ENCODE data around the gene TAS1R3.

TAS1R3 gene

GRCh38 chr1:1331068-1331965 lies at the start of gene TAS1R3:
Gene TAS1R3, plus strand, starts transcription at chr1:1331280. Its CDS starts 66 bp downstream, at chr1:1331346.
- TF ChIP-seq GATA3 (IDR thresholded peaks at IDR 0.05; ENCODE audit: low read depth, low read length): no peak
- no peak for TF ChIP-seq GATA2 (IDR thresholded peaks at IDR 0.05; ENCODE audit: low read depth, low read length)

GRCh38 chr1:1281533-1282321 lies 49.4 kb upstream of the TAS1R3 start:
- no peak for TF ChIP-seq GATA2 (IDR thresholded peaks at IDR 0.05; ENCODE audit: low read depth, low read length)
- TF ChIP-seq GATA3 (IDR thresholded peaks at IDR 0.05; ENCODE audit: low read depth, low read length): no peak

- TF ChIP-seq GATA3 (IDR thresholded peaks at IDR 0.05; ENCODE audit: low read depth, low read length) (no peak), GATA2 (IDR thresholded peaks at IDR 0.05; ENCODE audit: low read depth, low read length) (no peak)
Observed at GRCh38 chr1:1282998-1283397, 48.1 kb upstream of the TAS1R3 start.

- no peak for TF ChIP-seq GATA3 (IDR thresholded peaks at IDR 0.05; ENCODE audit: low read depth, low read length)
- TF ChIP-seq GATA2 (IDR thresholded peaks at IDR 0.05; ENCODE audit: low read depth, low read length): no peak
Observed at GRCh38 chr1:1283821-1284220, 47.3 kb upstream of the TAS1R3 start.

GRCh38 chr1:1284221-1285101 lies 46.6 kb upstream of the TAS1R3 start:
- TF ChIP-seq GATA3 (IDR thresholded peaks at IDR 0.05; ENCODE audit: low read depth, low read length): no peak
- TF ChIP-seq GATA2 (IDR thresholded peaks at IDR 0.05; ENCODE audit: low read depth, low read length): no peak

- no peak for TF ChIP-seq GATA3 (IDR thresholded peaks at IDR 0.05; ENCODE audit: low read depth, low read length)
- no peak for TF ChIP-seq GATA2 (IDR thresholded peaks at IDR 0.05; ENCODE audit: low read depth, low read length)
Observed at GRCh38 chr1:1285102-1285571, 45.9 kb upstream of the TAS1R3 start.

GRCh38 chr1:1285611-1286311 lies 45.3 kb upstream of the TAS1R3 start:
- TF ChIP-seq GATA3 (IDR thresholded peaks at IDR 0.05; ENCODE audit: low read depth, low read length): no peak
- no peak for TF ChIP-seq GATA2 (IDR thresholded peaks at IDR 0.05; ENCODE audit: low read depth, low read length)

GRCh38 chr1:1286313-1287261 lies 44.5 kb upstream of the TAS1R3 start:
- TF ChIP-seq GATA2 (IDR thresholded peaks at IDR 0.05; ENCODE audit: low read depth, low read length): no peak
- no peak for TF ChIP-seq GATA3 (IDR thresholded peaks at IDR 0.05; ENCODE audit: low read depth, low read length)

GRCh38 chr1:1287288-1288110 lies 43.6 kb upstream of the TAS1R3 start:
- no peak for TF ChIP-seq GATA2 (IDR thresholded peaks at IDR 0.05; ENCODE audit: low read depth, low read length)
- no peak for TF ChIP-seq GATA3 (IDR thresholded peaks at IDR 0.05; ENCODE audit: low read depth, low read length)

- TF ChIP-seq GATA3 (IDR thresholded peaks at IDR 0.05; ENCODE audit: low read depth, low read length) (no peak), GATA2 (IDR thresholded peaks at IDR 0.05; ENCODE audit: low read depth, low read length) (no peak)
Observed at GRCh38 chr1:1290238-1290731, 40.8 kb upstream of the TAS1R3 start.

- TF ChIP-seq GATA3 (IDR thresholded peaks at IDR 0.05; ENCODE audit: low read depth, low read length) (no peak), GATA2 (IDR thresholded peaks at IDR 0.05; ENCODE audit: low read depth, low read length) (no peak)
Observed at GRCh38 chr1:1291023-1291528, 40.0 kb upstream of the TAS1R3 start.
